Epithelial cell of alveolus of lung (primary cell): ENCODE results near the gene CABP5. TPM values are rescaled to one million over a fixed set of nuclear protein-coding genes. Genes with fewer than 3 reads are reported as not detected.

Experiments used
- total RNA-seq: library from RNA; depleted of rRNA; stranded (reverse); fragments of >200 nt; gene quantifications from 2 replicates; pipeline ENCODE4 v1.2.1, GENCODE V29; 2015

The CABP5 gene
- not detected in 2 replicates for total RNA-seq

DNA sequence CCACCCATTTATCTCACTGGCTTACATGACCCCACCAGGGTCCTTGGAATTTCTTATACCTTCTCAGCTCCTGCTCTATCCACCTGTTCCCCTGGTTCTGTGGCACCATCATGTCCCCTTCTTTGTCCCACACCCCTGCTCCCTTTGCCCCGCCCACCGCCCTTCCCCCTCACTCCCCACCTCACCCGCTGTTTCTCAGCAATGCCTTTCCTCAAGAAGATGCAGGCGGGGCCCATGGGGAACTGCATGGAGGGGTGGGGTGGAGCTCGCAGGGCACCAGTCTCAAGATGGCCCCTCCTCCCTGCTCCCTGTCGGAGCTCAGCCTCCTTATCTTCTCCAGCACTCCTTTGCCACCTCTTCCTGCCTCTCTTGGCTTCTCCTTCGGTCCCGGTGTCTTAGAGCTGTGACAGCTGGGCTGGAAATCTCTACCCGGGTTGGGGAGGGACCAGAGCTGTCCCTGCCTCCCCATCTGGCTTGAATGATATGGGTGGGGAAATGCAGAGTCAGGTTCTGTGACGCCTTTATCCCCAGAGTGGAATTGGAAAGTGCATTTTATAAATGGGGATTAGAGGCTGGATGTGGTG lies at the start of gene CABP5:
TSS of gene CABP5 (minus strand) at position 405 of the 584 bp plus-strand sequence. CDS start at position 248, 157 bp downstream.

GRCh38 chr19:47994209-47994802 lies 49.6 kb downstream of the CABP5 start, which contains the start of gene ELSPBP1:
Gene ELSPBP1 (plus strand): TSS chr19:47994632. CDS start chr19:48008668, 14,036 bp downstream.

GRCh38 chr19:47992070-47992469 lies 51.8 kb downstream of the CABP5 start, which contains the start of gene BSPH1:
Gene BSPH1 (minus strand): TSS chr19:47992170. CDS start chr19:47992081, 89 bp downstream.

Other genes starting within 250 kb of the CABP5 start
- gene TPRX1, start 239.5 kb downstream of the CABP5 start, total RNA-seq: not detected in 2 replicates
- gene CRX, start 222.1 kb downstream of the CABP5 start, total RNA-seq: not detected in 2 replicates
- gene TPRX2, start 184.8 kb downstream of the CABP5 start, total RNA-seq: not detected in 2 replicates
- gene SULT2A1, start 157.8 kb downstream of the CABP5 start, total RNA-seq: not detected in 2 replicates
- not detected in 2 replicates for gene BSPH1, start 51.9 kb downstream of the CABP5 start, total RNA-seq
- not detected in 2 replicates for gene ELSPBP1, start 49.4 kb downstream of the CABP5 start, total RNA-seq
- 0.16 and 2.3 TPM in 2 replicates for gene PLA2G4C, start 66.7 kb upstream of the CABP5 start, total RNA-seq
- gene LIG1, start 126.3 kb upstream of the CABP5 start, total RNA-seq: 18.8 and 27.9 TPM in 2 replicates
- 1.8 and 4.2 TPM in 2 replicates for gene ZSWIM9, start 126.6 kb upstream of the CABP5 start, total RNA-seq
- gene CARD8, start 211.8 kb upstream of the CABP5 start, total RNA-seq: 6.3 and 28.0 TPM in 2 replicates
- gene ZNF114, start 226.0 kb upstream of the CABP5 start, total RNA-seq: 0.16 and 0.26 TPM in 2 replicates